HepG2 (cell line): ENCODE results near the gene SIK3. TPM values are rescaled to one million over a fixed set of nuclear protein-coding genes. Genes with fewer than 3 reads are reported as not detected.

Experiments used
- AKAP8 ChIP-seq: sonication (generic); formaldehyde crosslinking; IDR thresholded peaks from 2 replicates; pipeline ENCODE4 v1.5.1; 2020; ENCODE audit warnings: mild to moderate bottlenecking, missing genetic modification reagents
- ARHGAP35 ChIP-seq: sonication (generic); formaldehyde crosslinking; IDR thresholded peaks from 2 replicates; pipeline ENCODE4 v1.9.0; 2022; ENCODE audit warnings: mild to moderate bottlenecking, inconsistent platforms, moderate library complexity, missing genetic modification reagents, borderline replicate concordance
- ARNTL ChIP-seq: sonication (generic); formaldehyde crosslinking; IDR thresholded peaks from 2 replicates; pipeline ENCODE4 v1.4.0; 2020; ENCODE audit warnings: mild to moderate bottlenecking, missing genetic modification reagents
- BCL6 ChIP-seq: IDR thresholded peaks from 2 replicates; pipeline ENCODE4 v1.6.1; 2016; ENCODE audit warnings: missing genetic modification reagents, missing compliant biosample characterization
- ELF4 ChIP-seq: sonication (generic); formaldehyde crosslinking; IDR thresholded peaks from 2 replicates; pipeline ENCODE4 v1.5.0; 2020; ENCODE audit warnings: missing genetic modification reagents, mild to moderate bottlenecking, moderate library complexity, borderline replicate concordance
- KAT7 ChIP-seq: IDR thresholded peaks from 2 replicates; pipeline ENCODE4 v1.6.1; 2018; ENCODE audit warnings: borderline replicate concordance, missing compliant biosample characterization
- NCOR1 ChIP-seq: fragments of 200-600 bp; sonication (generic); IDR thresholded peaks from 2 replicates; pipeline ENCODE4 v1.7.0; 2017; ENCODE audit warnings: antibody characterized with exemption, low read length, borderline replicate concordance
- TSC22D2 ChIP-seq: sonication (generic); formaldehyde crosslinking; IDR thresholded peaks from 2 replicates; pipeline ENCODE4 v1.5.1; 2020; ENCODE audit warnings: missing genetic modification reagents, mild to moderate bottlenecking, borderline replicate concordance
- ZFP41 ChIP-seq: sonication (generic); formaldehyde crosslinking; IDR thresholded peaks from 2 replicates; pipeline ENCODE4 v1.4.0; 2020; ENCODE audit warnings: mild to moderate bottlenecking, missing genetic modification reagents, borderline replicate concordance
- ZNF12 ChIP-seq: sonication (generic); formaldehyde crosslinking; IDR thresholded peaks from 2 replicates; pipeline ENCODE4 v1.5.0; 2020; ENCODE audit warnings: missing genetic modification reagents
- ZNF567 ChIP-seq: sonication (generic); formaldehyde crosslinking; IDR thresholded peaks from 2 replicates; pipeline ENCODE4 v1.8.1; 2023; ENCODE audit warnings: mild to moderate bottlenecking, missing genetic modification reagents, borderline replicate concordance
- polyA plus RNA-seq, 8 experiments: library from polyadenylated mRNA; depleted of rRNA in 3 of 8; stranded (reverse) in 7 of 8; unstranded in 1 of 8; fragments of >200 nt; fragmentation: Illumina TruSeq in 4 of 8; extraction: Trizol in 4 of 8; gene quantifications; 2 replicates each; pipeline versions ENCODE4 v1.2.1 to v1.2.3, GENCODE V29; 2011 to 2016; ENCODE audit warnings: low read depth in 4 of 8, missing spikeins in 1 of 8, mixed read lengths in 1 of 8; ENCODE audit not compliant: insufficient read depth in 1 of 8
- total RNA-seq, 5 experiments: library from RNA; depleted of rRNA; stranded (reverse); fragments of >200 nt; fragmentation: Illumina TruSeq; extraction: Trizol; gene quantifications; 2 replicates each; pipeline ENCODE4 v1.2.3, GENCODE V29; 2016; ENCODE audit warnings: low read depth in 1 of 5
- TF ChIP-seq, protein P1 (sequence below): sonication (generic); formaldehyde crosslinking; IDR thresholded peaks from 2 replicates; pipeline ENCODE4 v1.4.0; 2020; ENCODE audit warnings: mild to moderate bottlenecking, missing genetic modification reagents, borderline replicate concordance
- TF ChIP-seq, protein P2 (sequence below): sonication (generic); formaldehyde crosslinking; IDR thresholded peaks from 2 replicates; pipeline ENCODE4 v1.8.0; 2022; ENCODE audit warnings: mild to moderate bottlenecking, missing genetic modification reagents
- TF ChIP-seq, protein P3 (sequence below), 2 experiments: sonication (generic) in 1 of 2; formaldehyde crosslinking in 1 of 2; IDR thresholded peaks; 2 replicates each; pipeline versions ENCODE4 v1.5.1 to v1.6.1; 2011 to 2020; ENCODE audit warnings: borderline replicate concordance in 1 of 2, low read depth in 1 of 2, low read length in 1 of 2, mild to moderate bottlenecking in 1 of 2, missing genetic modification reagents in 1 of 2, moderate library complexity in 1 of 2
- TF ChIP-seq, protein P4 (sequence below): sonication (generic); formaldehyde crosslinking; IDR thresholded peaks from 2 replicates; pipeline ENCODE4 v1.4.0; 2020; ENCODE audit warnings: missing genetic modification reagents
- TF ChIP-seq, protein P5 (sequence below): sonication (generic); formaldehyde crosslinking; IDR thresholded peaks from 2 replicates; pipeline ENCODE4 v1.4.0; 2020; ENCODE audit warnings: mild to moderate bottlenecking, missing genetic modification reagents

SIK3 gene
- total and polyA plus RNA-seq, 2 of the 13 experiments (the other 11 are each of a cell fraction or from before 2014, with no cell fraction given) = 5.7 to 9.8 TPM

DNA sequence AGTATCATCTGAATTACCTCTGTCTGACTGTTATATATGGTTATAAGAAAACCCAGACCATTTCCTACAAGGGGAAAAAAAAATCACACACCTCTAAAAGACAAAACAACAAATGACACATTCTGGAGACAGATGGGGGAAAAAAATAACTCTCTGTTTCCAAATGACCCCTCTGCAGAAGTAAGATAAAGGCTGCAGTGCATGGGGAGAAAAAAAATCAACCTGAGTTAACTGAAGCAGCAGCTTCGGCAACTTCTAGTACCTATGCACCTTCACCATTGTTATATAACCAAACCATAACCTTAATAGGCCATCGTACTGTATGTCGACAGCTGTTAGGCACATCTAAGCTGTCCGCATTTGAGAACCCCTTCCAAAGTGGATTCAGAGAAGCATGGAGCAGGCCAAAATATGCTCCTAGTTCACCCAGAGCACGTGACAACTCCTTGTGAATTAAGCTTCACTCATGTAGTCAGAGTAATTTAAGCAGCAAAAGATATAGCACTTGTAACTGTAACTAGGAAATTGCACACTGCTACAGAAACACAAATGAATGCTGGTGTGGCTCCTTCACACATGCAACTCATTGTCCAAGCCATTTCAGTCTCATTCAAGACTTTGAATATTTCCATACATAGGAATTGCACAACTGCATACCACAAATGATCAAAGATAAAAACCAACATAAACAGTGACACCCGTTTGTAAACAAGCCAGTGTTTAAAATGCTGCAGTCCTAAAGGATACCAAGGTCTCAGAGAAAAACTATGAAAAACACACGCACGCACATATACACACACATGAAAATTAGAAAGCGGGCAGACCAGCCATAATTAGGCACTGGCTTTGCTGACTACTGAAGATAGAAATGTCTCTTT lies 2.7 kb downstream of the SIK3 start (continued):
- TF ChIP-seq, protein P1, sequence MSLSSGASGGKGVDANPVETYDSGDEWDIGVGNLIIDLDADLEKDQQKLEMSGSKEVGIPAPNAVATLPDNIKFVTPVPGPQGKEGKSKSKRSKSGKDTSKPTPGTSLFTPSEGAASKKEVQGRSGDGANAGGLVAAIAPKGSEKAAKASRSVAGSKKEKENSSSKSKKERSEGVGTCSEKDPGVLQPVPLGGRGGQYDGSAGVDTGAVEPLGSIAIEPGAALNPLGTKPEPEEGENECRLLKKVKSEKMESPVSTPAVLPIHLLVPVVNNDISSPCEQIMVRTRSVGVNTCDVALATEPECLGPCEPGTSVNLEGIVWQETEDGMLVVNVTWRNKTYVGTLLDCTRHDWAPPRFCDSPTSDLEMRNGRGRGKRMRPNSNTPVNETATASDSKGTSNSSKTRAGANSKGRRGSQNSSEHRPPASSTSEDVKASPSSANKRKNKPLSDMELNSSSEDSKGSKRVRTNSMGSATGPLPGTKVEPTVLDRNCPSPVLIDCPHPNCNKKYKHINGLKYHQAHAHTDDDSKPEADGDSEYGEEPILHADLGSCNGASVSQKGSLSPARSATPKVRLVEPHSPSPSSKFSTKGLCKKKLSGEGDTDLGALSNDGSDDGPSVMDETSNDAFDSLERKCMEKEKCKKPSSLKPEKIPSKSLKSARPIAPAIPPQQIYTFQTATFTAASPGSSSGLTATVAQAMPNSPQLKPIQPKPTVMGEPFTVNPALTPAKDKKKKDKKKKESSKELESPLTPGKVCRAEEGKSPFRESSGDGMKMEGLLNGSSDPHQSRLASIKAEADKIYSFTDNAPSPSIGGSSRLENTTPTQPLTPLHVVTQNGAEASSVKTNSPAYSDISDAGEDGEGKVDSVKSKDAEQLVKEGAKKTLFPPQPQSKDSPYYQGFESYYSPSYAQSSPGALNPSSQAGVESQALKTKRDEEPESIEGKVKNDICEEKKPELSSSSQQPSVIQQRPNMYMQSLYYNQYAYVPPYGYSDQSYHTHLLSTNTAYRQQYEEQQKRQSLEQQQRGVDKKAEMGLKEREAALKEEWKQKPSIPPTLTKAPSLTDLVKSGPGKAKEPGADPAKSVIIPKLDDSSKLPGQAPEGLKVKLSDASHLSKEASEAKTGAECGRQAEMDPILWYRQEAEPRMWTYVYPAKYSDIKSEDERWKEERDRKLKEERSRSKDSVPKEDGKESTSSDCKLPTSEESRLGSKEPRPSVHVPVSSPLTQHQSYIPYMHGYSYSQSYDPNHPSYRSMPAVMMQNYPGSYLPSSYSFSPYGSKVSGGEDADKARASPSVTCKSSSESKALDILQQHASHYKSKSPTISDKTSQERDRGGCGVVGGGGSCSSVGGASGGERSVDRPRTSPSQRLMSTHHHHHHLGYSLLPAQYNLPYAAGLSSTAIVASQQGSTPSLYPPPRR (CRISPR knock-in tag) = peak; percentile 81; the same call in 1 of the 2 replicates
- TF ChIP-seq ZFP41 (no peak), ZNF12 (CRISPR knock-in tag) (no peak; the same call in 1 of the 2 replicates), ZNF567 (CRISPR knock-in tag) (no peak), BCL6 (CRISPR knock-in tag) (peak; percentile 85), NCOR1 (peak; percentile 87; the same call in 1 of the 2 replicates), KAT7 (no peak), TSC22D2 (CRISPR knock-in tag) (no peak), ARHGAP35 (no peak), ARNTL (CRISPR knock-in tag) (no peak), ELF4 (CRISPR knock-in tag) (no peak), AKAP8 (CRISPR knock-in tag) (no peak)
- TF ChIP-seq, protein P2, sequence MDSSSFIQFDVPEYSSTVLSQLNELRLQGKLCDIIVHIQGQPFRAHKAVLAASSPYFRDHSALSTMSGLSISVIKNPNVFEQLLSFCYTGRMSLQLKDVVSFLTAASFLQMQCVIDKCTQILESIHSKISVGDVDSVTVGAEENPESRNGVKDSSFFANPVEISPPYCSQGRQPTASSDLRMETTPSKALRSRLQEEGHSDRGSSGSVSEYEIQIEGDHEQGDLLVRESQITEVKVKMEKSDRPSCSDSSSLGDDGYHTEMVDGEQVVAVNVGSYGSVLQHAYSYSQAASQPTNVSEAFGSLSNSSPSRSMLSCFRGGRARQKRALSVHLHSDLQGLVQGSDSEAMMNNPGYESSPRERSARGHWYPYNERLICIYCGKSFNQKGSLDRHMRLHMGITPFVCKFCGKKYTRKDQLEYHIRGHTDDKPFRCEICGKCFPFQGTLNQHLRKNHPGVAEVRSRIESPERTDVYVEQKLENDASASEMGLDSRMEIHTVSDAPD (CRISPR knock-in tag) = no peak
- TF ChIP-seq, protein P3, sequence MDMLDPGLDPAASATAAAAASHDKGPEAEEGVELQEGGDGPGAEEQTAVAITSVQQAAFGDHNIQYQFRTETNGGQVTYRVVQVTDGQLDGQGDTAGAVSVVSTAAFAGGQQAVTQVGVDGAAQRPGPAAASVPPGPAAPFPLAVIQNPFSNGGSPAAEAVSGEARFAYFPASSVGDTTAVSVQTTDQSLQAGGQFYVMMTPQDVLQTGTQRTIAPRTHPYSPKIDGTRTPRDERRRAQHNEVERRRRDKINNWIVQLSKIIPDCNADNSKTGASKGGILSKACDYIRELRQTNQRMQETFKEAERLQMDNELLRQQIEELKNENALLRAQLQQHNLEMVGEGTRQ (IDR thresholded peaks at IDR 0.05; ENCODE audit: low read depth, low read length) = no peak
- TF ChIP-seq, protein P3 (CRISPR knock-in tag; IDR thresholded peaks at IDR 0.05; ENCODE audit: borderline replicate concordance) = no peak
- TF ChIP-seq, protein P4, sequence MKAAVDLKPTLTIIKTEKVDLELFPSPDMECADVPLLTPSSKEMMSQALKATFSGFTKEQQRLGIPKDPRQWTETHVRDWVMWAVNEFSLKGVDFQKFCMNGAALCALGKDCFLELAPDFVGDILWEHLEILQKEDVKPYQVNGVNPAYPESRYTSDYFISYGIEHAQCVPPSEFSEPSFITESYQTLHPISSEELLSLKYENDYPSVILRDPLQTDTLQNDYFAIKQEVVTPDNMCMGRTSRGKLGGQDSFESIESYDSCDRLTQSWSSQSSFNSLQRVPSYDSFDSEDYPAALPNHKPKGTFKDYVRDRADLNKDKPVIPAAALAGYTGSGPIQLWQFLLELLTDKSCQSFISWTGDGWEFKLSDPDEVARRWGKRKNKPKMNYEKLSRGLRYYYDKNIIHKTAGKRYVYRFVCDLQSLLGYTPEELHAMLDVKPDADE (CRISPR knock-in tag) = no peak
- TF ChIP-seq, protein P5, sequence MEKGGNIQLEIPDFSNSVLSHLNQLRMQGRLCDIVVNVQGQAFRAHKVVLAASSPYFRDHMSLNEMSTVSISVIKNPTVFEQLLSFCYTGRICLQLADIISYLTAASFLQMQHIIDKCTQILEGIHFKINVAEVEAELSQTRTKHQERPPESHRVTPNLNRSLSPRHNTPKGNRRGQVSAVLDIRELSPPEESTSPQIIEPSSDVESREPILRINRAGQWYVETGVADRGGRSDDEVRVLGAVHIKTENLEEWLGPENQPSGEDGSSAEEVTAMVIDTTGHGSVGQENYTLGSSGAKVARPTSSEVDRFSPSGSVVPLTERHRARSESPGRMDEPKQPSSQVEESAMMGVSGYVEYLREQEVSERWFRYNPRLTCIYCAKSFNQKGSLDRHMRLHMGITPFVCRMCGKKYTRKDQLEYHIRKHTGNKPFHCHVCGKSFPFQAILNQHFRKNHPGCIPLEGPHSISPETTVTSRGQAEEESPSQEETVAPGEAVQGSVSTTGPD (CRISPR knock-in tag) = no peak
